Breast epithelium (tissue), 3 donors: ENCODE data around the gene GCC2.

Source experiments
- CTCF ChIP-seq, 3 donors: fragments of 450-650 bp; IDR thresholded peaks; one replicate each; pipeline ENCODE4 v1.5.1; 2016 to 2017; ENCODE audit warnings: antibody characterized with exemption in 3 of 3, mild to moderate bottlenecking in 3 of 3, moderate library complexity in 3 of 3
- POLR2A ChIP-seq: fragments of 450-650 bp; IDR thresholded peaks from one replicate; pipeline ENCODE4 v1.6.1; 2016; ENCODE audit warnings: antibody characterized with exemption, mild to moderate bottlenecking, moderate library complexity
- POLR2AphosphoS5 ChIP-seq, 3 donors: sonication (generic); formaldehyde crosslinking; IDR thresholded peaks; one replicate each; pipeline ENCODE4 v1.6.1; 2017; ENCODE audit warnings: antibody characterized with exemption in 3 of 3

GRCh38 chr2:108541451-108541850 is 92.4 kb downstream of the GCC2 start:
- TF ChIP-seq CTCF (IDR thresholded peaks at IDR 0.05) (no peak), POLR2AphosphoS5 (IDR thresholded peaks at IDR 0.05) (no peak), POLR2A (no peak)
